KOPT-K1 (cell line): Measurements from ENCODE around the gene PPP1R36.

Experiments
- H3K27ac ChIP-seq: fragments of 200-600 bp; sonication (generic); 2 replicates; pipeline ENCODE4 v1.5.1; 2016; ENCODE audit warnings: antibody characterized with exemption, mild to moderate bottlenecking, low read depth, low read length; ENCODE audit not compliant: poor library complexity, severe bottlenecking
- H3K36me3 ChIP-seq: fragments of 200-600 bp; sonication (generic); 2 replicates; pipeline ENCODE4 v1.5.1; 2017; ENCODE audit warnings: antibody characterized with exemption, mild to moderate bottlenecking, low read length, moderate library complexity; ENCODE audit not compliant: insufficient read depth
- H3K9me3 ChIP-seq: fragments of 200-600 bp; sonication (generic); 2 replicates; pipeline ENCODE4 v1.5.1; 2017; ENCODE audit warnings: antibody characterized with exemption, low read length, mild to moderate bottlenecking; ENCODE audit not compliant: insufficient read depth, poor library complexity, severe bottlenecking

Gene PPP1R36, protein sequence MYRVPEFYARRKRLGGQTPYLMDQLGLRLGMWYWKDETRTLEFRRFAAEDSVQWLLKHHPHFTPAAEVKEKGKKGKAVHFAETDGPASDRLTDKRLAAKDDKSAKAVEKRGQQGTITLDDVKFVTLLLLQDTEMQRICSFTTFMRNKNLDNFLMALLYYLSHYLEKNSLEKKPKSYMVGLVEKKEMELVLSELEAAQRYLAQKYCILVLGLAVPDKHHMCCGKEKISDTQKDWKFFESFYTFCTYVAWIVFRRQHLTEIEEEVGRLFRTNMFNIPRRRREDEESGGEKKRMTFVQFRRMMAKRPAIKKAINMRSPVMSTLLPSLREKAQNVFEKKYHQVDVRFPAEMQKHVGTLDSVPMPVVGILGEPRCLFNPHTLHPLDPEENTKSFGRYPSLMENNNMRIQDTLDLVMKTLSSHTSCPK

DNA sequence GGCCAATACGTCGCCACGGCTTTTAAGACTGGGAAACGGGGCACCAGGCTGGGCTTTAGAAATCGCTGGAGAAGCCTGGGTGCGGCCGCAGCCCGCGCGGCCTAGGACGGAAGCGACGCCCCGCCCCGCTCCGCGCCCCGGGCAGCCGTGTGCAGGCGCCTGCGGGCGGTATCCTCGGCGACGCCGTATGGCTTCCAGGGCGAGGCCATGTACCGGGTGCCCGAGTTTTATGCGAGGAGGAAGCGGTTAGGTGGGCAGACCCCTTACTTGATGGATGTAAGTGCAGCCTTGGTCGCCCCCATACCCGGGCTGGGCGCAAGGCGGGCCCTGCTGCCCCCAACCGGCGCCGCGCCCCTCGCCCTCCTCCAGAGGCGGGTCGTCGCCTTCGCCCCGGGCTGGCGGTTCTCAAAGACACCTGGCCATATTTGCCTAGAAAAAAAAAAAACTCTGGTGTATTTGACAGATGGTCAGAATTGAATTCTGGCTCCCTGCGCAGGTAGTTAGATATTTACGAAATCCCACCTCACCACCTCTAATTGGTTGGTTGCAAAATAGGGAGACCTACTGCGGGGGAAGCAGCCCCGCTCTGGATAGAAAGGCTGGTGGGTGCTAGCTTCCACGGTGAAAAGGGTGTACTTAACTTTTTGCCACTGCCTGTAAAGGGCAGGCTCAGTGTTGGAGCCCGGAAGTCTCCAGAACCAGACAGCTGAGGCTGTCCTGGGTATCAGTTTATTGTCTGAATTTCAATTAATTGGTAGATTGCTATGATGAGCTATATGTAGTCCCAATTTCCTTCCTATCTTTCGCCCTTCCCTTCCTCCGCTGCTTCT lies at the start of gene PPP1R36:
Gene PPP1R36, plus strand, starts transcription at position 171 of the 830 bp plus-strand sequence. Its CDS starts 37 bp downstream, at position 208.
- Histone ChIP-seq H3K9me3 (no peaks in the 10 kb centered on the region), H3K36me3 (no peaks in the 10 kb centered on the region), H3K27ac (peak within 1 kb of the TSS; percentile 1)

DNA sequence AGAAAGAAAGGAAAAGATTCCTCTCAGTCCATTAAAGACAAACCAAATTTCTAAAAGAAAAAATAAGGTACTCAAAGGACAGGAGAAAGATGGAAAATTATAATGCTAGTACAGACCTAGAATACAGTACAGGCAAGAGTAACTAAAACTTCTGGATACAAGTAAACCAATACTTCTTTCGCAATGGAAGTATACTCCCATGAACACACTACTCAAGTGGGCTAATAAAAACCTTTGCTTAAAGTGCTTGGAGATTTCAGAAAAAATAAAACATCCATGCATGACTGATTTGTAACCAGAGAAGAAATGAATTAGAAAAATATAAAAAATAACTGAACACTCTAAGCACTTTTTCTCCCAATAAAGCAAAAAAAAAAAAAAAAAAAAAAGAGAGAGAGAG lies 49.7 kb upstream of the PPP1R36 start:
- Histone ChIP-seq H3K9me3 (no peaks in the 10 kb centered on the region), H3K36me3 (peaks cover 26% of the 10 kb centered on the region), H3K27ac (peak overlapping the region; percentile 96)

DNA sequence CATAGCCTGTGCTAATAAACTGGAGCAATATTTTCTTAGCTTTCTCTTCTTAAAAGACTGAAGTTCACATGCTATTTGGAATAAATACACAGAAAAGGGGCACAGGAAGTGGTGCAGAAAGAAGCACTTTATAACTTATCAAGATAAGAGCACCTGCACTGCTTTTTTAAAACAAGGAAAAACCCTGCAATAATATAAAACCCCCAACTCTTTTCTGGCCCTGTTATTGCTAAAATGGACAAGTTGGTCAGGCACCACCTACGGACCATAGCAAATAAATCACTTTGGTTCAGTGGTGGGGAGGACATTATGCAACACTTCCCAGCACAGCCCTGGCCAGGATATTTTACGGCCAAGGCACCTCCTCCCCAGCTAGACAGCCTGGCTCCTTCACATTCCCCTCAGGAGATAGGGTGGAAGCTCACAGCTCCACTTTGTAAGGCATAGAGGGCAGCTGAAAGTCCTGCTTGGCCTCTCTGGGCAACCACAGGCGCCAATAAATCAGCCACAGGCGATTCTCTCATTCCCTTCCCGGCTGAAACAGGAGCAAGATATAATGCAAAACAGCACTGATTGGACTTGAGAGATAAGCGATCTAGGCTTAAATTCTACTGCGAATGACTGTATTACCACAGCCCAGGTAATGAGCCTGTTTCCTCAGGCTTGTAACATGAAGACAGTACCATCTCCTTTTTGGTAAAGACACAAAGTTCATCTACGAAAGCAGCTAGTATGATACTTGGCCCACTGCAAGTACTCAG lies 48.2 kb upstream of the PPP1R36 start:
- Histone ChIP-seq H3K27ac (peak overlapping the region; percentile 96), H3K9me3 (no peaks in the 10 kb centered on the region), H3K36me3 (peaks cover 14% of the 10 kb centered on the region)

DNA sequence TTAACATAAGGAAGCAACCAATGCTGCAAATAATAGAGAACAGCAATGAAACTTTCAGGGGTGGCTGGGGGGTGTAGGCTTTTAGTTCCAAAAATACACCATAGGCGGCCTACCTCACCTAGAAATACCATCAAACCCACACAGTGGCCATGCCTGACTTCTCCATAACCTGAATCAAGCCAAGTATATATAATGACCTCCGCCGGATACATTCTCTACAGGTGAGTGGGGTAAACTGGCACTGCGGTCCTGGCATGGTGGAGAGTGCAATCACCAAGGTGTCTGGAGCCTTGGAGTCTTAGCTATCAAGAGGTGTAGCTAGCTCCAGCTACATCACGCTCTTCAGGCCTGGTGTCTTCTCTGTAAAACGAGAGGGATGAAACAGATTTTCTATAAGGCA lies 47.3 kb upstream of the PPP1R36 start:
- Histone ChIP-seq H3K36me3 (peaks cover 13% of the 10 kb centered on the region), H3K27ac (peak overlapping the region; percentile 96), H3K9me3 (no peaks in the 10 kb centered on the region)

DNA sequence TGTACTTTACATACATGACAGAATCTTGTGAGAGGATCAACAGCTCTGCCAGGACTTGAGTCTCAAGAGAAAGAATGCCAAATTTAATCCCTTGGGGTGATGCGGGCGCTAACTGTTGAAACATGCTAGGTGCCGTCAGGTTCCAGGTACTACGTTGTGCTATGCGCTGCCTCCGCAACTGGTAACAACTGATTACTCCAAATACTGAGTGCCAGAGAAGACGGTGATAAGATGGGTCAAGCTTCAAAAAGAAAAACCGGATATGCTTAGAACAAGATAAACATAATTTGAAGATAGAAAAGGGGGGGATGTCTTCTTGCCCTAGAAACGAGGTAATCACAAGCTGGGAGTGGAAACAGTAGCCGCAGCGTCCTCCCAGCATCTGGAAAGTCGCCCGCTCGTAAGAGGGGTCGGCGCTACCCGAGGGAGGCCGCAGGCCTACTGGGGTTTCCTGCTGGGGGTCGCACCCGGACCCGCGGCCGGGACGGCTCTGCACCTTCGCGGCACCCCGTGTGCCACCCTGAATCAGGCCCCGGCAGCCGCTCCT lies 46.8 kb upstream of the PPP1R36 start:
- Histone ChIP-seq H3K36me3 (peaks cover 8% of the 10 kb centered on the region), H3K27ac (peak overlapping the region; percentile 96), H3K9me3 (no peaks in the 10 kb centered on the region)

DNA sequence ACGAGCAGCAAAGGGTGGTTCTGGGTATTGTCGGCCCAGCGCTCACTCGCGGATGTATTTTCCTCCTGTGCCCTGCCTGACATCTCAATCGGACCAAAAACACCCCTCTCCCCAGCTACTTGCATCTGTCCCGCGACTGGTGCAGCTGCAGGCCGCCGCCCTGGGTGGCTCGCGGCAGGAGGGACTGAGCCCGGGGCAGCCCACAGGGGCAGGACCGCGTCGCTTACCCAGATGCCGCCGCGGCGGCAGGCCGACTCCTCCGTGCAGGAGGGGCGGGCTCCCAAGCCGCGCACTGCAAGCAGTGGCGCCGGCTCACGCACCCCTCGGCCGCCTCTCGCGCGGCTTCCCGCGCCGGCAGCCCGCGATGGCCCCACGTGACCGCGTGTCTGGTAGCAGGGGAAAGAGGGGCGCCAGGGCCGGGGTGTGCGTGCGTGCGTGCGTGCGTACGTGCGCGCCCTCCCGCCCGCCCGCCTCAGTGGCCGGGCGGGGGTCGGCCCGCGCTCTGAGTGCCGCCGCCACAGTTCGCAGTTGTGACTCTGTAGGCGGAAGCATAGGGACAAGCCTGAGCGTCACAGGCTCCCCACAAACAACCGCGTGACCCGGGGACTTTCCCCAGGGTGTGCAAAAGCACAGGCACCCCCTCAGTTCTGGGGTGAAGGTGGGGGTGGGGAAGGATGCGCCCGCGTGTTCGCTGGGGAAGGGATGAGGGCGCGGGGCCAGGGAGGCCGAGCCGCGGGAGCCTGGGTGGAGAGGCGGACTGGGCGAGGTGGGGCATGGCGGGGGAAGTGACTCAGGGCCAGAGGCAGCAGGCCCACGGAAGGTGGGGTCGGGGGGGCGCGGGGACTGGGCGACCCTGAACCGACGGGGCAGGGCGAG lies 46.1 kb upstream of the PPP1R36 start, which contains the start of gene ZBTB25:
Gene ZBTB25, minus strand, starts transcription at position 405 of the 876 bp plus-strand sequence. CDS start 13,305 bp downstream, outside the sequence.
- H3K36me3 ChIP-seq, result peaks cover 6% of the 10 kb centered on the region
- peak within 1 kb of the TSS; percentile 96 for H3K27ac ChIP-seq
- no peaks in the 10 kb centered on the region for H3K9me3 ChIP-seq

DNA sequence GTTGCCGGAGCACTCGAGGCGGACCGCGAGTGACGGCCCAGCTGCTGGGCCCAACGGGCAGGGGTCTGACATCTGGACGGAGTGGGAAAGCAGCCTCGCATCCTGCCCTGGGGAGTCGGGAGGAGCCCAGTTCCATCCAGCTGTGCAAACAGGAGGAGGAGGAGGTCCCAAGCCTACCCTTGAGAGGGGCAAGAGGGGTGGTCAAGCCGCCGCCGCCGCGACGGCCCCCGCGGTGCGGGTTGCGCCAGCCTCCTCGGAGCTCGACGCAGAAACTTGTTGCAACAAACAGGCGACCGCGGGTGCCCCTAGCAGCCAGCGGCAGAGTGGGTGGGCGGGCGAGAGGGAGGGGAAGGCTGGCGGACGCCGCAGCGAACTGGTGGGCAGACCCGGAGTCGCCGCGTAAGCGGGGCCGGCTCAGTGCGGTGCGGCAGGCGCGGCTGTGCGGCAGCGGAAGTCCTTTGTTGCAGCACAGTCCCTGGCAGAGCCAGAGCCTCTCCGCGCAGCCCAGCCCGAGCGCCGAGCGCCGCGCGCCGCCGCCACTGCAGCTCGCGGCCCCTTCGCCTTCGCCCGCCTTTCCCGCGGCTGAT lies 45.4 kb upstream of the PPP1R36 start, which contains the start of gene ZBTB1:
Gene ZBTB1, plus strand, starts transcription at position 461 of the 587 bp plus-strand sequence. CDS start 16,735 bp downstream, outside the sequence.
- Histone ChIP-seq H3K36me3 (no peaks in the 10 kb centered on the region), H3K27ac (peak within 1 kb of the TSS; percentile 96), H3K9me3 (no peaks in the 10 kb centered on the region)

DNA sequence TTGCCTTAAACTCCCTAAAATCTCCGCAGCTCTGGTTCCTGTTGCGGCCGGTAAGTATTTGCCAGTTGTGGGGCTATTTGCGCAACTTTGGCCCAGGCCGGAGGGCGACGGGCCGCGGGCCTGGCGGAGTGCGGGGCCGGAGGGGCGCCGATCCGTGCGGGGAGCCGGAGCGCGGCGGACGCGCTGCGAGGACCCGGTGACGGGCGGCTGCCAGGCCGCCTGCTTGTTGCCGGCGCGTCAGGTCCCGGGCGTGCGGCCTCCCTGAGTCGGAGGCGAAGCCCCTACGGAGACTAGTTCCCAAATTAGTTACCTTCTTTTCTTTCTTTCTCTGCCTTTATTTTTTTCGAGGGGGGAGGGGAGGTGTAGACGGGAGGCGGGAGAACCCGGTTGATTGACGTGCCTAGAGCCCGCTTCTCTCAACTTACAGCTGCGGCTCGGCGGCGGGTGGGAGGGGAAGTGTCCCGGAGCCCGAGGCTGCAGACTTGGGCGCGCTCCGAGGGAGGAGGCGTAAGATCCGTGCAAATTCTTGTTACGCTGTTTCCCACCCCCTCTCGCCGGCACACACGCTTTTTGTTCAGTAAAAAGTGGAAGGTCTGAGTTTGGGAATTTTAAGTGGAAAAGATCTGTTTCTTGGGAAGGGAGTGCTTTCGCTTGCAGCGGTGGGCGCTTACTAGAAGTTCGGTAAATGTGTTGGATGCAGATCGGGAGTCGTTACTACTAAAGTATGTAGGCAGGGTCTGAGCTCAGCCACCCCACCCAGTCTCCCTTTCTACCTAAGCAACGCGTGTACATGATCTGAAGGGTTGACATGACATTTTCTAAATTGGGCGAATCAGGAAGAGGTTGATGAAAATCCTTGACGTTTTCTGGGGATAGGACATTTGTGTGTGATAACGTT lies 44.6 kb upstream of the PPP1R36 start:
- H3K9me3 ChIP-seq, result no peaks in the 10 kb centered on the region
- no peaks in the 10 kb centered on the region for H3K36me3 ChIP-seq
- peak overlapping the region; percentile 96 for H3K27ac ChIP-seq

DNA sequence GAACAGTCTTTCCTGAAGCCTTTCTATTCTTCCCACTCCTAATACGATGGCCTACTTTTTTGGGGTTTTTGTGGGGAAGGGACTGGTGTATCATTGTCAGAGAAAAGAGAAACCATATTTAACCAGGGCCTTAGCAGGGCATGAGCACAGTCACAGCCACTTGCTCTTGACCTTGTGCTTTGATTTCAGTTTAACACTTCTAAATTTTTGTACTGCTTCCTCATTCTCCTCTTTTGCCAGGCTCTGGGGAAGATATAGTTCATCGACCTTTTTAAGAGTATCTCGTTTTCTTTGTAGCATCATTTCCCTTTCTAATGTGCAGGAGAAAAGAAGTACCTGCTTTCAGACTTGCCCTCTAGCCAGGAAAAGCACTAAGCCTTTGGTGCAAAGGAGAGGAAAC lies 43.0 kb upstream of the PPP1R36 start:
- H3K27ac ChIP-seq, result peak overlapping the region; percentile 96
- peaks cover 6% of the 10 kb centered on the region for H3K36me3 ChIP-seq
- no peaks in the 10 kb centered on the region for H3K9me3 ChIP-seq

DNA sequence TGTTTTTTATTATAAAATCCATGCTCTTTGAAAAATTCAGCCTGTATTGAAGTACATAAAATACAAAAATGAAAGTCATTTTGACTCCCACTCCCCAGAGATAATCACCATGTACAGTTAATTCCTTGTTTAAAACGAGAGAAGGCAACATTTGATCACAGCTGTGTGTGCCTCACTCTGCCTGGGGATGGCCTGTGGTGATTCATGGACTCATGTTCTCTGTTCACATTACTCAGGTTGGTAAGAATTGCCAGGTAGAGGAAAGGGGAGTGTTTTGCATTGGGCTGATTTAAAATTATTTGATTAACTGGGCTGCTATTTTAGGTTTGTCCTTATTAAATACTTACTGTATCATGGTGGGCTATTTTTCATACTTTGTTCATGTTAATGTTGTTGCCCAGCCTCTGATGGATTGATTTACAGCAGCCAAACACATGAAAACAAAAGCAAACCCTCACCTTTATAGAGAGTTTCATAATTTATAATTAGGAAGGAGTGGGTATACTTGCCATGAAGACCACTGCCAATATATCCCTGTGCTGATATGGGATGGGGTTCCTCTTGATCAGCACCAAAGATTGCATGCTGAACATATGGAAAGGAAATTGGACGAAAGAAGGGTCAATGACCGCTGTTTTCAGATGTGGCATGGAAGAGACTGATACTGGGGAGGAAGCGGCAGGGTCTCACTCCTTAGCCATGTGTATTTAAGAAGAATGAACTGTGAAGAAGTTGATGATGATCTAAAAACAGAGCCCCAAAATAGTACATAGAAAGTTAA lies 42.2 kb upstream of the PPP1R36 start:
- peak overlapping the region; percentile 96 for H3K27ac ChIP-seq
- peaks cover 7% of the 10 kb centered on the region for H3K36me3 ChIP-seq
- H3K9me3 ChIP-seq, result no peaks in the 10 kb centered on the region

DNA sequence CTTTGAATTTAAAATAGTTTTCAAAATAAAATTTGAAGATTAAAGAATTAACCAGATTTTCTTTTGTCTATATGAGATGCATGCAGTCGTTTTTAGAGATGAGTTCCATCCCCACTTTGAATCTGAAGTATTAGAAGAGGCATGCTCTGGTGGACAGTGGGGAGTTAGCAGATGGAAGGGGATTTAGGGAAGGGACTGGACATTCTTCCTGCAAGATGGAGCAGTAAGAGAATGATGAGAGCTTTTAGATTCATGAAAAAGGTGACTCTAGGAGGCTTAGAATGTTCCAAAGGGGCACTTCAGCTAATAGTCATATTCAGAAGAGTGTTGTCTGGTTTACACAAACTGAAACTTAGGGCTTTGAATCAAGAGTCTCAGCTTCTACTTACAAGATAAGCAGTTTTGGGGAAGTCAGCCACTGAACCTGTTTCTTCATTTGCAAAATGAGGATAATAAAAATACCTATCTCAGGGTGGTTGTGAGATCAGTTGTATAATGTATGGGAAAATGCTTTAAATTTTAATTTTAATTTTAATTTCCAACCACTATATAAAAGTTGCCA lies 41.5 kb upstream of the PPP1R36 start:
- no peak overlapping the region for H3K27ac ChIP-seq
- H3K9me3 ChIP-seq, result no peaks in the 10 kb centered on the region
- H3K36me3 ChIP-seq, result peaks cover 11% of the 10 kb centered on the region

DNA sequence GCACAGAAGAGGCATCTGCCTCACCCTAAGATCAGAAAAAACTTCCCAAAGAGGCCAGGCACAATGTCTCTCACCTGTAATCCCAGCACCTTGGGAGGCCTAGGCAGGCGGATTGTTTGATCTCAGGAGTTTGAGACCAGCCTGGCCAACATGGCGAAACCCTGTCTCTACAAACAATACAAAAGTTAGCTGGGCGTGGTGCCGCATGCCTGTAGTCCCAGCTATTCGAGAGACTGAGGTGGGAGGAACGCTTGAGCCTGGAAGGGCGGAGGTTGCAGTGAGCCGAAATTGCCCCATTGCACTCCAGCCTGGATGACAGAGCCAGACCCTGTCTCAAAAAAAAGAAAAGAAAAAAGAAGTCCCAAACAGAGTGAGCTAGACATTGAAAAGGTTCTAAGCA lies 40.7 kb upstream of the PPP1R36 start:
- H3K36me3 ChIP-seq, result peaks cover 16% of the 10 kb centered on the region
- no peaks in the 10 kb centered on the region for H3K9me3 ChIP-seq
- H3K27ac ChIP-seq, result no peak overlapping the region
